Left lobe of liver (tissue), 2 donors: Measurements from ENCODE around the gene SLC6A2. TPM values are rescaled to one million over a fixed set of nuclear protein-coding genes. Genes with fewer than 3 reads are reported as not detected.
"Not testable (repeated sequence)": the region's sequence is repeated elsewhere in the genome, so short reads cannot be mapped to it uniquely, and the experiment has no call there.

Experiments
- ATAC-seq: fragments of 200-7000 bp; cut with Tn5 transposase; one replicate; pipeline ENCODE4 v1.9.1; 2020; ENCODE audit warnings: mild to moderate bottlenecking, moderate library complexity
- DNase-seq: peaks from one replicate; pipeline ENCODE4 v3.0.0-alpha.2; 2020; ENCODE audit warnings: low spot score
- total RNA-seq: library from RNA; stranded (reverse); gene quantifications from one replicate; pipeline ENCODE4 v1.2.1, GENCODE V29; 2021
- donor health status: DM: no; HTN: no; CAD: no; lungs with moderate emphysema.
- donor health status: DM: no; HTN: yes; CAD: no.

Gene SLC6A2
- not detected for total RNA-seq

DNA sequence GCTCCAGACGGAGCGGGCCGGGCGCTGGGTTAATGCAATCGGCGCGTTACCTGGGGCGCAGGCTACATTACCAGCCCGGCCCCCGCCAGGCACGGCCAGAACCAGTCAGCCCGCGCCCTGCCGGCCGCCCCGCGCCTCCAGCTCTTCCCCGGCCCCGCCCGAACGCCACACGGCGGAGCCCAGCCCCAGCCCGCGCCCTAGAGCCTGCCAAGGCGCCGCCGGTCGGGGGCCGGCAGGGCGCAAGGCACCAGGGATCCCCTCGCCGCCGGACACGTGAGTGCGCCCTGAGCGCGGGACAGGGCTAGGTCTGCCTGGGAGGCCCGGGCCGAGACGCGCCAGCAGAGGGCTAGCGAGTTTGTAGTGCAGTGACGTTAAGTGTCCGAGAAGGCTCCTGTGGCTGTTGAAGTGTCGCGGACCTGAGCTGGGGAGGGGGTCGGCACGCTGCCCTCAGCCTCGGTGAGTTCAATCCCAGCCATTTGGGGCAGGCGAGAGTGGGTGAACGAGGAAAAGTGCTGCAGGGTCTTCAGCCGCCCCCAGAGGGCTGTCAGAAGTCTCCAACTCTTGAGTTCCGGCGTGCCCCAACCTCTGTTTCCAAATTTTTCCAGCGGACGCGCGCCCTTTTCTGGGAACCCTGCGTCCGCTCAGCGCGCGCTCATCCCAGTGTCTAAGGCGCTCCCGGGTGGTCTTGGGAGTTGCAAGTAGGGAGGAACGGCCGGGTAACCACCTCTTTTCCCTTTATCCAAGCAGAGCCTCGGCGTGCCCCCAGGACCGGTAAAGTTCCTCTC, at the start of gene SLC6A2:
Gene SLC6A2, plus strand, starts transcription at position 92 of the 785 bp plus-strand sequence. CDS start 707 bp downstream, outside the sequence.
- peak; percentile 58 for ATAC-seq
- DNase-seq: no peak

DNA sequence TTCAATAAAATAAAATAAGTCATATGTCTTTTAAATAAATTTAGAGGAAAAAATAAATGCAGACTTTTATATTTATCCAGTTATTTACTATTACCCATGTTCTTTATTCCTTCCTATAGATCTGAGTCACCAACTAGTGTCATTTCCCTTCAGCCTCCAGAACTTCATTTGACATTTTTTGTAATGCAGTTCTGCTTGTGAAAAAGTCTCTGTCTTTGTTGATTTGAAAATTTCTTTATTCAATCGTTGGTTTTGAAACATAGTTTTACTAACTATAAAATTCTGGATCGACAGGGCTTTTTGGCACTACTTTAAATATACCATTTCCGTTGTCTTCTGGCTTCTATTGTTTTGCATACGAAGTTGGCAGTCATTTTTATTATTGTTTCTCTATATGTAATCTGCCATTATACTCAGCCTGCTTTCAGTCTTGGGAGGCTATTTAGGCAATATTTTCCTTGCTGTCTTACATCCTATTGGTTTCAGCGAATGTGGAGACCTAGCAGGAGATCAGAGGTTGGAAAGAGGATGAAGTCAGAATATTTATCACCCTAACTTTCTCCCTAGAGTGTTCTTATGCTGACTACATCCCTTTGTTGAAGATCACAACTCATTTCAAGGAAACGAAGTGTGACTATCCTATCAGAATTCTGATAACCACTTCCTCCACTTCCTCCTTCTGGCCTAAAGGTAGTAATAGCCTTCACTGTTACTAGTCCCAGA, 42.0 kb upstream of the SLC6A2 start:
- DNase-seq (no peak), ATAC-seq (no peak)

DNA sequence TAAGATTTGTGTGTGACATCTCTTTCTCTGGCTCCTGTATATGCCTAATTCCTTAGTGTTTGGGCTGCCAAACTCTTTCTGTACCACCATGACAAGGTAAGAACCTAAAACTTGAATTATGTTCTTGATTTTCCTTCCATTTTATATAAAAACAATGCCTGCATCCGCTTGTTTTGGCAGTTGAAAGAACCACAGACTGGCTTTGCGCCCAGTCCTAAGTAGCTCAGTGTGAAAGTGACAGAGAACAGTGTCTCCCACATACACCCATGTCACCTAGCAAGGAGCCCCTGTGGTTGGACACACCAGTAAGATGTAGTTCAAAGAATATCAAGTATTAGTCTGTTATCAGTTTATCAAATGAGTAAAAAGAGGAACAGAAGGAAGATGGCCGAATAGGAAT, 40.7 kb upstream of the SLC6A2 start:
- ATAC-seq: no peak
- no peak for DNase-seq

DNA sequence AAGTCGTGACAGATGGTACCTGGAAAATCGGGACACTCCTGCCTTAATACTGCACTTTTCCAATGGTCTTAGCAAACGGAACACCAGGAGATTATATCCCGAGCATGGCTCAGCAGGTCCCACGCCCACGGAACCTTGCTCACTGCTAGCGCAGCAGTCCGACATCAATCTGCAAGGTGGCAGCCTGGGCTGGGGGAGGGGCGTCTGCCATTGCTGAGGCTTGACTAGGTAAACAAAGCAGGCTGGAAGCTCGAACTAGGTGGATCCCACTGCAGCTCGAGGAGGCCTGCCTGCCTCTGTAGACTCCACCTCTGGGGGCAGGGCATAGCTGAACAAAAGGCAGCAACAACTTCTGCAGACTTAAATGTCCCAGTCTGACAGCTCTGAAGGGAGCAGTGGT, 40.1 kb upstream of the SLC6A2 start:
- DNase-seq, ATAC-seq: not testable (repeated sequence)

DNA sequence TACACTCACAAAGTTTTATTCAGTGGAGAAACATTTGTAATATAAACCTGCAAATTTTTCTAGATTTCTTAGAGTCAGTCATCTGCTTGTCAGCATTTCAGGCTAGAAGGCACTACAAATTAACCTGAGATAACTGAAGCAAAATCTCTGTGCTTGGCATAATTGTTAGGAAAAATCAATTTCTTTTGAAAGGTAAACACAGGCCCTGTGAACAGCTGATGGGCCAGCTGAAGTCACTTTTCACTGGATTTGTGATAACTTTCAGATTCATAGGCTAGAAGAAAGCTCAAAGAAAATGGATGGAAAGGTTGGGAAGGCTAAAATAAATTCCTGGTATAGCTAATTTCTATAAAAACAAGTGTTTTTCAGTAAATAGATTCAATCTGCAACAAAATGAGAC, 34.0 kb upstream of the SLC6A2 start:
- no peak for DNase-seq

DNA sequence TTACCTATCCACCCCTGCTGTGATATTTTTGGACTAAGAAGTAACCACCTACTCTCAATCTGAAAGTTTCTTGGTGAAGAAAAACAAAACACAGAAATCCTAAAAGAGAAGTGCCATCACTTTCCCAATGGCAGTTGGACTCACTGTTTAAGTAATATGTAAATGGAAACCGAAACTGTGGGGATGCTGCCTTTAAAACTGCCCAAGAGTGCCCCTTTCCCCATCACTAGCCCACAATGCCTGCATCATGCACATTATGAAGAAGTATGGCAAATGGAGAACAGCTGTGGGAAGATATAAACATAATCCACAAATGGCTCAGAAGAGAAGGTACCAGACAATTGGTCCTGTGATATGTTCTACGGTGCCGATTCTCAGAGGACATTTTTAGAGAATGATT, 33.5 kb upstream of the SLC6A2 start:
- DNase-seq: no peak
- ATAC-seq: no peak

More for the DNA sequence above, 34.0 kb upstream of the SLC6A2 start:
- peak; percentile 87 for ATAC-seq

DNA sequence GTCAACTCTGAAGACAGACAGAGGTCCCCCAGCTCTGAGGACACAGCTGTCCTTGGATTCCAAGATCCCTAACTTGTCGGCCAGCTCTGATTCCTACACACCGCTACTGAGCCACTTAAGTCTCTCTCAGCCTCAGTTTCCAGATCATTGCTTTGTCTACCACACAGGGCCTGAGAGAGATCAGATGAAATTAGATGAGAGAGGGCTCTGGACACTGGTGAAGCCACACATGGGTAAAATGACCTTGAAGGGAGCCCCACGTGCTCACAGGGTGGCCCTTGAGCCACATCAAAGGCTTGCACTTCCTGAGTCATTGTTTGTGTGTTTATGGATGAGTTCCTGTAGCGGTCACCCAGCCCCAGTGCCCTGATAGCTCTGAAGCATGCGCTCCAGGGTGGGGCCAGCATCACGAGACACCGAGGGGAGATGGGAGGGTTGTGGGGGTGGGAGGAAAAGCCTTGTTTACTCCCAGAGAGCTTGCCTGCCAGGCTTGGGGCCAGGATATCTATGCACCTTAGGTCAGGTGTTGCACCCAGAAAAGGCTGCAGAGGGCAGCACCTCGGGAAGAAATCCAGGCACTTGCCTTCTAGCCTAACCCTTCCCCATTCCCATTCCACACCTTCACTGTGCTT, 32.7 kb upstream of the SLC6A2 start:
- ATAC-seq (peak; percentile 91), DNase-seq (peak; percentile 53)

DNA sequence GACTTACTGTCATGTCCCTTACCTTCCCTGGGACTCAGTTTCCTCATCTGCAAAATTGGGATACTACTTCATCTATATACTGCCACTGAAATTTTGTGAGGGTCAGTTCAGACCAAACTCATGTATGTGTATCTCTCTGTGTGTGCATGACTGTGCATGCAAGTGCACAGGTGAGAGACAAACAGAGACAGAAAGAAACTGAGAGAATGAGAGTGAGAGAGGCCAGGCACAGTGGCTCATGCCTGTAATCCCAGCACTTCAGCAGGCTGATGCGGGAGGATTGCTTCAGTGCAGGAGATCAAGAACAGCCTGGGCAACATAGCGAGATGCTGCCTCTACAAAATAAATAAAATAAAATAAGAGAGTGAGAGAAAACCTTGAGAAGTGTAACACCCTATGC, 32.1 kb upstream of the SLC6A2 start:
- ATAC-seq (no peak), DNase-seq (no peak)

DNA sequence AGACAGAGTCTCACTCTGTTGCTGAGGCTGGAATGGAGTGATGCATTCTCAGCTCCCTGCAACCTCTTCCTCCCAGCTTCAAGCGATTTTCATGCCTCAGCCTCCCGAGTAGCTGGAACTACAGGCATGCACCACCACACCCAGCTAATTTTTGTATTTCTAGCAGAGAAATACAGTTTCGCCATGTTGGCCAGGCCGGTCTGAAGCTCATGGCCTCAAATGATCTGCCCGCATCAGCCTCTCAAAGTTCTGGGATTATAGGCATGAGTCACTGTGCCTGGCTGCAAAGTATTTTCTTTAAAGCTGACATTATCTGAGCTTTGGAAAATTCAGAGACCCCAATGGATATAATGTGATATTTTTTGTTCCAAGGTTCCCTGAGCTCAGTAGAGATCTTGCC, 31.1 kb upstream of the SLC6A2 start:
- ATAC-seq: no peak
- DNase-seq: no peak

DNA sequence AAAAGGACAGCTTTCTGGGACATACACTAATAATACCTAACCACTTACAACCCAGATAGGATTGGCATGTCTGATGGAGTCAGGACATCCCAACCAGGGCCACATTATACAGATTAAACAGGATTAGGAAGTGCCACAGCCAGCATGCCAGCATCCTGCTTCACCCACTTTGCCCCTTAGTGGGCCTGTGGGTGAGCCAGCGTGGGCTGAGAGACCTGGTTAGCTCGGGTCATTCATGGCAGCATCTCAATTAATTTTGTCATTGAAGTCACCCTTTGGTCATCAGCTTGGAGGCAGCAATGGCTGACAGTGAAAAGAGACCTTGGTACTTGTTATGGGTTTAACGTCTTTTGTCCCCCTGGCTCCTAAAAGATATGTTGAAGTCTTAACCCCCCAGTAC, 29.9 kb upstream of the SLC6A2 start:
- no peak for DNase-seq

DNA sequence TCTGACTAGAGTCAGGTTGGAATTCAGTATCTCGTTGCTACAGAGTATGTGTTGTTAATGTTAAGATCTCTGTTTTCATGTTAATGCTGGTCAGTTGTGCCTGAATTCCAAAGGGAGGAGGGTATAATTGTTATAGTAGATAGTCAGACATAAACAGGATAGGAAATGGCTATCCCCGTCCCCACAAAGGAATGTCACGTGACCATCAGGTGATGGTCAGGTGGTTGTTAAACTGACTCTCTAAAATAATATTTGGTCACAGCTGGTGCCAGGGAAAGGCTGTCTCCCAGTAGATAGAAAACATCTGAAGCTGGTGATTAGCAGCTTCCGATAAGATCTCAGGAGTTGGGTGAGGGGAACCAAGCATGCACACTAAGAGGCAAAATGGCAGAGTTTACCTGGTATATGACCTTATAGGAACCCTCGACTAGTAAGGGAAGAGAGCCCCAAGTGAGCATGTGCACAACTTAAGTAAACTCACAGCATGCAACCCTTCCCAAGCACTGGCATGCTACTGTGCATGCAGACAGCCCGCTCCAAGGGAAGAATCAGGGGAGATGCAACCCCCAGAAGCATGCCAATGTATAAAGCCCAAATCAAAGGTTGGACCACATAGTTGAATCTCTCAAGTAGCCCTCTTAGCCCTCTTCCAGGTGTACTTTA, 27.4 kb upstream of the SLC6A2 start:
- ATAC-seq: no peak
- no peak for DNase-seq

More for the DNA sequence above, 29.9 kb upstream of the SLC6A2 start:
- no peak for ATAC-seq

DNA sequence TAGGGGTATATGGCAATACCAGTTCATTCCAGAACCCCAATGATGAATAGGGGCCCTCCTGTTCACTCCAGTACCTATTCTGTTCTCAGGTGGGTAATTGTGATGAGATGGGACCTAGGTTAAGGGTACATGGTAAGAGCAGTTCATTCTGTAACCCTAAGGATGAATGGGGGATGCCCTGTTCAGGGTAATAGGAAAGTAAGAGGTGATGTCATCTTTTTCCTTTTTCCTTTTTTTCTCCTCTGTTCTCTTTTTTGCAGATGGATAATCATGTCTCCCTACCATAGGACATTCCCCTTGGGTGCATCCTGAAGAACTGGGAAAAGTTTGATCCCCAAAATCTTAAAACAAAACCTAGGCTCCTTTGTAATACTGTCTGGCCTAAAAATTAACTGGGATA, 25.0 kb upstream of the SLC6A2 start:
- no peak for ATAC-seq
- no peak for DNase-seq

DNA sequence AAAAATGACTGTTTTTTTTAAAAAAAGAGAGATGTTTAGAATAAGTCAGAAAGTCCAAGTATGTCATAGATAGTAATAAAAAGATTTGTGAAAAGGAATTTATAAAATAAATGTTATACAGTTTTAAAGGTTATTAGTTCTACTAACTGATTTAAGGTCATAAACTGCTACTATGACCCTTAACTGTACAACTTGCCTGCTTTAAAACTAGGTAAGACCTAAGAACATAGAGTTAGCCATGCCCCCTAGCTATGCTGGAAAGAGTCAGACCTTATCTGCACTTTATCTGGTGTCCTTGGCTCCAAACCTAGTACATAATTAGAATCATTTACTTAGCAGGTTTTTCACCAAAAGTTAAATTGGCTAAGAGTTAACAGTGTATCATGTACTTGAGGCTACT, 23.5 kb upstream of the SLC6A2 start:
- ATAC-seq (no peak), DNase-seq (no peak)

DNA sequence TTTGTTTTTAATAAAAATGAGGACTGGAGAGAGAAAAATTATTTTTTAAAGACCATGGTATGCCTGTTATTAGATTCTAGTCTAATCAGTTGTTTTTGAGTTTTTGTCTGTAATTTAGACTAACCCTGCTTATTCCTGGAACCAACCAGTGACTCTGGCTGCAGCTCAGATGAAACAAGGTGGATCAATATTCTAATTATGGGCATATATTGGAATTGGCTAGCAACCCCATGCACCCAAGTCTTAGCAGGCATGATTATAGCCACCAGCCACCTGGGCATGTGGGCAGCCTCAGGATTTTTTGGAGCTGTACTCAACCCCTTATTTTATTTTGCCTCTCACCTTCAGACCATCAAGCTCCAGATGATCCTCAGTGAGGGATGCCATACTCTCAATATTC, 21.6 kb upstream of the SLC6A2 start:
- DNase-seq (no peak), ATAC-seq (peak; percentile 31)

DNA sequence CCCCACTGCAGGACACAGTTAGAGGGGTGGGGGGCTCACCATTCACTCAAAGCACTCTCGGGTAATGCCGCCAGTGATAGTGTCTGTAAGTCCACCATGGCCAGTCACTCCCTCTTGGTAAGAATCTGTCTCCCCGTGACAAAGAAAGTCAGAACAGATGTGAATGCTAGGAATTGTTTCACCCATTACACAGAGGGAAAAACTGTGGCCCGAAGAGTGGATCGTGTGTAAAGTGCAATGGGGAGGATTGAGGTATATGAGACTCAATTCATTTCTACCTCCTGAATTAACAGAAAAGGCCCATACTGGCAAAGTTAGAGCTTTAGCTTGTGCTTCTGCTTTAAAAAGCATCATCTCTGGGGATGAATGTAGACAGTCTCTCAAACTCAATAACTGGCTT, 17.5 kb upstream of the SLC6A2 start:
- DNase-seq: no peak
- no peak for ATAC-seq

DNA sequence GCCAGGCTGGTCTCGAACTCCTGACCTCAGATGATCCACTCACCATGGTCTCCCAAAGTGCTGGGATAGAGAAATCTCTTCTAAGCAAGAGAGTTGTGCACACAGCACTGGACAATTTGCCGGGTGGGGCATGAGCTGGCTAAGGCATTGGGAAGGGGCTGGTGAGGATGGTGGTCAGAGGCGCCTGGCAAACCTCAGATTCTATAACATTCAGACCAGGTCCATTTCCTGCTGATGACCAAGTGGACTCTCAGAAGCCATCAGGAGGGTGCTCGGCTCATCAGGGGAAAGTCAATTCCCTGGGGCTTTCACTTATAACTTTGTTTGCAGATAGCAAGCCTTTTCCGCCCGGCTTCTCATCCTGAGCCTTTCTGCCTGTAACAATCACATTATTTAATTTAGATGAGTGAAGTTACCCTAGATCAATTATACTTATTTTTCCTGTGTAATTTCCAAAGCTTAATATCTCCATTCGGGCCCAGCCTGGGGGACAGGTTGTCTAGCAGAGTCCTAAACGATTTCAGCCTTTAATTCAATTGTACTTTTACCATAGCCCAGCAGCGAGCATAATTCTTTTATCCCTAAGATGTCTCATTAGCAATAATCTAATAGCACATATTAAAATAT, 15.0 kb upstream of the SLC6A2 start:
- DNase-seq: no peak
- no peak for ATAC-seq

DNA sequence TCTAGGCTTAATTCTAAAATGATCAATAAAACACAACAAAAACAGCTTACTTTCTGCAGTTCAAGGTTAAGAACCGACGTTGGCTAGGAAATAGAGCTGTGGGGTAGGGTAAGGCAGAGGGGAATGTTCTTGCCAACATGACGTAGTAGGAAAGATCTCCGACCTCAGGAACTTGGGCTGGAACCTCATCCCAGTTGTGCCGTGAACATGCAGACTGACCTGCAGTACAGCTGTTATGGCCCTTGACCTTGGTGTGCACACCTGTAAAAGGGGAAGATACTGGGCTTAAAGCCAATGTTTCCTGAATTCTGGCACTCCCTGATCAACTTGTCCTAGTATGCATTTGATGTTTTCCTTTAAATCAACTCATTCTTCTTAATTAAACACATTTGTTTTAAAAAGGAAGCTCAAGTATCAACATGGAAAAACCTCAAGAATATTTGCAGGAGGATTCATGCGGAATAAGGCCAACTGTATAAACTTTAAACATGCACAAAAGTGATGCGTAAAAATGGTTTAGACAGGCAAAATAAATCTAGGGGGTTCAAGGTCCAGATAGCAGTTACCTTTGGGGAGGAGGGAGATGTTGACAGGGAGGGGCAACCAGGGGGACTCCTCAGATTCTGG, 14.2 kb upstream of the SLC6A2 start:
- ATAC-seq: peak; percentile 9
- DNase-seq: no peak

DNA sequence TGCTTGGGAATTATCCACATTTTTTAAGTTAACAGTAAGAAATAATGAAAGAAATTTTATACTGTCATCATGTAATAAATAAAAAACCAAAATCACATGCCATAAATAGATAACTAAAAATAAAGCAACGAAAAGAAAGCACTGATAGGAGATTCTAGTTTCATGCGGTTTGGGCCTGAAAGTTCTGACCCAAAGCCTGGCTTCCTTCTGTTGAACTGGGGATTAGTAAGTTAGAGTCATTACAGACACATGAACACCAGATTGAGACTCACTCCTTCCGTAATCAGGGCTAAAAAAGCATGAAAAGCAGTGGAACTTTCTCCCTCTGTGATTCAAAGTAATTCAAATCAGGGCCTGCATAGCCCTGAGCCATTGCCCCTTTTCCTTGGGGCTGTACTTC, 13.2 kb upstream of the SLC6A2 start:
- no peak for ATAC-seq
- DNase-seq: no peak

DNA sequence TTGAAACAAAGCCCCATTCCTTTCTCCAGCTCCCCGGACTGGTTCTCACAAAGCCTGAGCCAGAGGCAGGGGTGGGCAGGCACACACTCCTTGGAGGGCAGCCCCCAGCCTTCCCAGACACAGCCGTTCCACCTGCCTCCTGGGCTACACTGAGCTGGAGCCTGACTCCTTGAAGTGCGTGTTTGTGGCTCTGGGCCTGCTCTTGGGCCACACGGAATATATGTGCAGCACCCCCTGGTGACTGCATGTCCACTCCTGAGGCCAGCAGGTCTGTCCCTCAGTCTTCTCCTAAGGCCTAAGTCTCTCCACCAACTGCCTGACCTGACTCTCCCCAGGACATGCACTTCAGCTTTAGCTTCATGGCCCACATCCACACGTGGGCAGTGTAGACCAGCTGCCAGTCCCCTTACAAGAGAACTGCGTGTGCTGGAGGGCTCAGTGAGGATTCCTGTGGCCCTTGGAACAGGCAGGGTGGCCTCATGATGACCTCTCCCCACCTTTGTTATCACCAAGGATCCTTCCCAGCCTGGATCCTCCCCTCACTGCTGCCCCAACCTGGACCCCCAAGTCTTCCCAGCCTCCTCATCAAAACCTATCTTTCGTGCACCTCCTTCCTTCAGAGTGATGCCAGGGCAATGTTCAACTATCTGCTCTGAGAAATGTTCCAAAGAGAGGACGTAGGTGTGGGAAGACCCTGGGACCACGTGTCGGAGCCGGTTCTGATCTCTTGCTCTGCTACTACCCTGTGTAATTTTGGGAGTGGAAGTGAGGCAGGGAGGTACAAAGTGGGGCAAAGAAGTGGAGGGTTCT, 12.4 kb upstream of the SLC6A2 start:
- DNase-seq: no peak
- ATAC-seq: peak; percentile 86

DNA sequence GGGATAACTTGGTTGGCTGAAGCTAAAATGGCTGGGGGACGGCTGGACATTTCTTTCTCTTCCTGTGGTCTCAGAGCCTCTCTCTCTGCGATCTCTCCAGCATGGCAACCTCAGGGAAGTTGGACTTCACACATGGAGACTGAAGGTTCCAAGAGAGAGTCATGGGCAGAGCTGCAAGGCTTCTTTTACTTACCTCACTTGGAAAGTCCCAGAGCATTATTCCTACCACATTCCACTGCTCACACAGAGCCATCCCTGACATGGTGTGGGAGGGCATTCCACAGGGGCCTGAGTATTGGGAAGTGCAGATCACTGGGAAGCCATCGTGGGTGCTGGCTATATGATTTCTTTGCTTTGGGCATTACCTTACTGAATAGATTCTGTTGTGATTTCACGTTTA, 9.8 kb upstream of the SLC6A2 start:
- ATAC-seq (no peak), DNase-seq (no peak)
